GM21528 (cell line): ENCODE measurements around the gene GRAMD2A.

Source experiments
- ATAC-seq: cut with Tn5 transposase; IDR thresholded peaks from one replicate; pipeline ENCODE4 v1.9.1; 2021; ENCODE audit warnings: mild to moderate bottlenecking, moderate library complexity; ENCODE audit not compliant: unreplicated experiment, low FRiP score

GRAMD2A gene

DNA sequence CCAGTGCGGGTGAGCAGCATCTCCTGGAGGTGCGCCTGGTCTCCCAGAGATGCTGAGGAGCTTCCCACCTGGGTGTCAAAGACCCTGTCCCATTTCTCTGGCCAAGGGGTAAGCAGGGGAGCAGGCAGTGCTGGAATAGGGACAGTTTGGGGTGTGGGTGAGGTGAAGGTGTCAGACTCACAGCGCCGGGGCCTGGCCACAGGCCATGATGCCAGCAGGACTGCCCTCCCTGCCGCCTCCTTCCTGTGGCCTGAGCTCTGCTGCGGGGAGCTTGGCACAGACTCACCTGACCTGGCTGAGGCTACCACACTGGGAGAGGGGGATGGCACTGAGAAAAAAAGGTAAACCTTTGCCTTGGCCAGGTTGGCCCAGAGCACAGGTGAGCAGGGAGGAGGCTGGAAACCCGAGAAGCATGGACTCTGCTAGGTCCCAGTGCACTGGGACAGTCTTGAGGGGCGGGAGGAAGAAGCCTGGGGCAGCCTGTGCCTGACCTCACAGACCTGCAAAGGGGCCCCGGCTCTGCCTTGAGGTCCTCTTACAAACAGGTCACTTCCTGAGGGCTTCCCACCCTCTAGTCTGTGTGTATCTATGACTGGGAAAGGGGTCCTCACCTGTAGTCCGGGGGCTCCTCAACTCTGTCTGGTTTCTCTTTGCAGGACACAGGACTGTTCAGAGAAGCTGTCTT lies 28.2 kb downstream of the GRAMD2A start:
- ATAC-seq: no peak

- ATAC-seq: no peak
These were observed 28.8 kb downstream of the GRAMD2A start for GRCh38 chr15:72168808-72169190.

- ATAC-seq: no peak
These were observed 29.3 kb downstream of the GRAMD2A start for GRCh38 chr15:72168131-72168807.

DNA sequence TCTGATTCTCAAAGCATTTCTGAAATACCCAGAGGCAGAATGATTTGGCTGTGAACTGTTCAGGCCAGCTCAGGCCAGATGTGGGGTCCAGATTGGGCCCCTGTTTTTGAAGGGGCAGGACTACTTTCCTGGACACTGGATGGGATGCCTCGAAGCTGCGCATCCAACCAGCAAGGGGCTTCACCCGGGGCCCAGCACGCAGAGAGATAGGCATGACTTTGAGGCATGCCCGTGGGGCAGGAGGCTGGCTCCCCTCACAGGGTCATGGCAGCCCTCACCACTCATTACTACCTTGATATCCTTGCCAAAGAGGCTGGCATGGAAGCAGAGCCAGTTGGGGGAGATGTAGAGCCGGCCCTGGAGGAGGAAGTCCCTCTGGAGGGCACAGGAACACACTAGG lies 30.1 kb downstream of the GRAMD2A start:
- no peak for ATAC-seq

GRCh38 chr15:72166716-72167417 lies 30.7 kb downstream of the GRAMD2A start:
- no peak for ATAC-seq

- ATAC-seq: no peak
These were observed 33.9 kb downstream of the GRAMD2A start for GRCh38 chr15:72163719-72164118.

- no peak for ATAC-seq
These were observed 35.0 kb downstream of the GRAMD2A start for GRCh38 chr15:72162569-72162968.

- ATAC-seq: no peak
These were observed 36.0 kb downstream of the GRAMD2A start for GRCh38 chr15:72161361-72162132.

DNA sequence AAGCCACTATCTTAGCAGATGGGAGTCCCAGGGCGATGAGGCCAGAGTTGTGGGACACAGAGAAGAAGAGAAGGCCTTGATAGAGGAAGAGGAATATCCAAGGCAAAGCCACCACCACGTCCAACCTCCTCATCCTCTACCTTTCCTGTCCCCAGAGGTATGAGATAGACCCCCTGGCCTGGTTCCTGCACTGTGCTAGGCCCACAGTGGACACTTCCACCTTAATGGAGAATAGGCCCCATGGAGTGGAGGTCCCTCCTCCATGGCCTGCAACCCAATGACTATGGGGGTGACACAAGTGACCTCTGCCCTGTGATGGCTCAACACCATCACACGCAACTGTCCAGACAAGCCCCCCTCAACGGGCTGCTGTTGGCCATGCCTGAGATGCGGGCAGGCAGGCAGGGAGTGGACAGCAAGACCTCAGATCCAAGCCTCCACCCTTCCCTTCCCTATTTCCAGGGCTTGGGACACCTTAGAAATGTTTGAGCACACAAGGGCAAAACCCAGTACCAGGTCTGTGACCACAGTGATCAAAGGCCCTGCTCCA lies 36.8 kb downstream of the GRAMD2A start:
- ATAC-seq: no peak

GRCh38 chr15:72156928-72157327 lies 40.7 kb downstream of the GRAMD2A start:
- no peak for ATAC-seq

DNA sequence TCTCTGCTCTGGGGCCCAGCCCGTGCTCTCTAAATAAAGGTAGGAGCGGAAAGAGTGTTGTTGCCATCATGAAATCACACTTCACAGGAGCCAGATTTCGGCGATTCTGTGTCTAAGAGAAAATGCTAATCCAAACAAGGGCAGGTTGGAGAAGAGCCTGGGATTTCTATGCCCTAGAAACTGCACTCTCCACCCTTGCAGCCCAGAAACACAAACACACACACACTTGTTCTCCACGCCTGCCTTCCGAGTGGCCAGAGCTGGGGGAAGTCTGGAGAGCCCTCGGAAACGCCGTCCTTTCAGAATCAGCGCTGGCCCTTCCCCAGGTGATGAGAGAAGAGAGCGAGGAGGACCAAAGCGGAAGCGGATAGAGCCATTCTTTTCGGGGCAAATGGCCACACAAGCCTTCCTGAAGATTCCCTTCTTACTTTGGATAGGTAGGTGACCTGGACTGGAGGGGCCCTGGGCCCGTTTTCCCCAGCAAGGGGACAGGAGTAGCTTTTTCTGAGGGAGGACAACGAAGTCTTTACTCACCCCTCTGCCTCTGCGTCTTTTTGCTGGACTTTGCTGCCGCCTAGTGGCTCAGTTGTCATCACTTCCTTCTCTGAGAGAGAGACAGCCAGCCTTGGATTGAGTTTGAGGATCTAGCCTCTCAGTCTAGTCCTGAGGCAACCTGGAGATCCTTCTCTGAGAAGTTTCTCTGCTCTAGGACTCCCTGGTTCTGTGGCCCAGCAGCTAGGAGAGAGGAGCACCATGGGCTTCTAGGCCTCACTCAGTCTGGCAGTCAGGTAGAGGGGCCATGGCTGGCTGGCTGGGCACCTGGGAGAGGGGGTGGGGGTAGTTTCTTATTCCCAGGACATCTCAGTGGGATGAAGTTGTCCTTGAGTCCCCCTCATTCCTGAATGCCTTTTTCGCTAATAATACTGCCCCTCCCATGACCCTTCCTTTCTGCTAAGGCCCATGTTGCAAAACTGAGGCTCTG lies 41.7 kb downstream of the GRAMD2A start:
- ATAC-seq: no peak

DNA sequence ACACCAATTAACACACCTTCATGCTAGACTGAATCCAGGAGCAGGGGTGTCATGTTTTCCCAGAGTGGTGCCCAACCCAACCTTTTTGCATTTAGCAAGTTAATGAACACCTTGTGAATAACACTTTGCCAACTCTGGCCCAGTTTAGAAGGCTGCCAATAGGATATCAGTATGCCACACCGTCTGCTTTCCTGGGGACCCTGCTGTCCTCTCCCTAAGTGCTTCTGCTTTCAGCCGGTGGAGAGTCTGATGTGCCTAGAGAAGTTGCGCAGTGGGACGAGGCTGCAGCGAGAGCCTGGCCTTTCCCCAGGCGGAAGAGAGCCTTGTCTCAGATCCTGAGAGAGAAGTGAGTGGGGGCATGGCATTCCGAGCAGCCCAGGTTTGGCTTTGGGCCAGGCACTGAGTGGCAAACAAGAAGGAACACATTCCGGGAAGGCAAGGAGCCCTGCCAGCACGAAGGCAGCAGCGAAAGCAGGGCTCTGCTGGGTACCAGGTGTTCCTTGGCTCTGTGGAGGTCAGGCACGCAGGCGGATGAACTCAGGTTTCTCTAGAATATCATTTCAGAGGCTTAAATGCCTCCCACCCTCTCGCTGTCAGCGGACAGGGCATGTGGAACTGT lies 42.5 kb downstream of the GRAMD2A start:
- no peak for ATAC-seq

GRCh38 chr15:72154316-72154715 lies 43.3 kb downstream of the GRAMD2A start:
- no peak for ATAC-seq

- ATAC-seq: no peak
These were observed 44.2 kb downstream of the GRAMD2A start for GRCh38 chr15:72153269-72154000.

GRCh38 chr15:72147418-72147817 lies 50.2 kb downstream of the GRAMD2A start:
- ATAC-seq: no peak

GRCh38 chr15:72146934-72147333 lies 50.7 kb downstream of the GRAMD2A start:
- ATAC-seq: no peak

GRCh38 chr15:72146221-72146620 lies 51.4 kb downstream of the GRAMD2A start:
- ATAC-seq: no peak
